ENCODE data around the gene MYH10.
"Not testable (repeated sequence)": the region's sequence is repeated elsewhere in the genome, so short reads cannot be mapped to it uniquely, and the experiment has no call there.

MYH10 gene

DNA sequence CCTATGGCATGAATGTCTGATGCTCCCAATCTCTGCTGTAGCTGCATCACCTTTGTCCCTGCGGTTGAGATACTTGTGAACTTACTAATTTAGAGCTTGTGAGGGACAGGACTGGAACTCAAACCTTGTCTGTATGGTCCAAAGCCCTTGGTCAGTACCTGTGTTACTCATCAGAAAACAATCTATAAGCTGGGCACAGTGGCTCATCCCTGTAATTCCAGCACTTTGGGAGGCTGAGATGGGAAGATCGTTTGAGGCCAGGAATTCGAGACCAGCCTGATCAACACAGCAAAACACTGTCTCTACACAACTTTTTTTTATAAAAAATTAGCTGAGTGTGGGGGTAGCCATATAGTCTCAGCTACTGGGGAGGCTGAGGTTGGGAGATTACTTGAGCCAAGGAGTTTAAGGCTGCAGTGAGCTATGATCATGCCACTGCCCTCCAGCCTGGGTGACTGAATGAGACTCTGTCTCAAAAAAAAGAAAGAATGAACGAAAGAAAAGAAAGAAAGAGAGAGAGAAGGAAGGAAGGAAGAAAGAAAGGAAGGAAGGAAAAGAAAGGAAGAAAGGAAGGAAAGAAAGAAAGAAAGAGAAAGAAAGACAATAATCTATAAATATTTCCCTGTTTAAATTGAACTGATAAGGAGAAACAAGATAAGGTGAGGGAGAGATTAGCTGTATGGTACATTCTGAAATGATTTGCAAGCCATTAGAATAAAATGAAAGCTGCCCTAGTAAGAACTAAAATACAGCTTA lies 31.7 kb upstream of the MYH10 start:
- TF ChIP-seq, protein P1, sequence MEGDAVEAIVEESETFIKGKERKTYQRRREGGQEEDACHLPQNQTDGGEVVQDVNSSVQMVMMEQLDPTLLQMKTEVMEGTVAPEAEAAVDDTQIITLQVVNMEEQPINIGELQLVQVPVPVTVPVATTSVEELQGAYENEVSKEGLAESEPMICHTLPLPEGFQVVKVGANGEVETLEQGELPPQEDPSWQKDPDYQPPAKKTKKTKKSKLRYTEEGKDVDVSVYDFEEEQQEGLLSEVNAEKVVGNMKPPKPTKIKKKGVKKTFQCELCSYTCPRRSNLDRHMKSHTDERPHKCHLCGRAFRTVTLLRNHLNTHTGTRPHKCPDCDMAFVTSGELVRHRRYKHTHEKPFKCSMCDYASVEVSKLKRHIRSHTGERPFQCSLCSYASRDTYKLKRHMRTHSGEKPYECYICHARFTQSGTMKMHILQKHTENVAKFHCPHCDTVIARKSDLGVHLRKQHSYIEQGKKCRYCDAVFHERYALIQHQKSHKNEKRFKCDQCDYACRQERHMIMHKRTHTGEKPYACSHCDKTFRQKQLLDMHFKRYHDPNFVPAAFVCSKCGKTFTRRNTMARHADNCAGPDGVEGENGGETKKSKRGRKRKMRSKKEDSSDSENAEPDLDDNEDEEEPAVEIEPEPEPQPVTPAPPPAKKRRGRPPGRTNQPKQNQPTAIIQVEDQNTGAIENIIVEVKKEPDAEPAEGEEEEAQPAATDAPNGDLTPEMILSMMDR (IDR thresholded peaks at IDR 0.05; ENCODE audit: extremely low read depth, insufficient read depth, missing control alignments): no peak
- no peak for DNase-seq (ENCODE audit: low spot score)
- in situ Hi-C loops (cut with MboI; ENCODE audit: low pct_unique_long_range_greater_than_20kb, low sequenced_read_pairs, unreplicated experiment): no loop called here

DNA sequence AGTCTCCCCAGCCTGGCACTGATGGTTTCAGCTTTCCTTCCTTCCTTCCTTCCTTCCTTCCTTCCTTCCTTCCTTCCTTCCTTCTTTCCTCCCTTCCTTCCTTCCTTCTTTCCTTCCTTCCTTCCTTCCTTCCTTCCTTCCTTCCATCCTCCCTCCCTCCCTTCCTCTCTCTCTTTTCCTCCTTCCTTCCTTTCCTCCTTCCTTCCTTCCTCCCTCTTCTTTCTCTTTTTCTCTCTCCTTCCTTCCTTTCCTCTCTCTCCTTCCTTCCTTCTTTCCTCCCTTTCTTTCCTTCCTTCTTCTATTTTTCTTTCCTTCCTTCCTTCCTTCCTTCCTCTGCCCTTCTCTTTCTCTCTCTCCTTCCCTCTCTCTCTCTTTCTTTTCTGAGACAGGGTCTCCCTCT lies 30.2 kb upstream of the MYH10 start:
- in situ Hi-C loops (cut with MboI; ENCODE audit: low pct_unique_long_range_greater_than_20kb, low sequenced_read_pairs, unreplicated experiment); DNase-seq (ENCODE audit: low spot score): not testable (repeated sequence)

DNA sequence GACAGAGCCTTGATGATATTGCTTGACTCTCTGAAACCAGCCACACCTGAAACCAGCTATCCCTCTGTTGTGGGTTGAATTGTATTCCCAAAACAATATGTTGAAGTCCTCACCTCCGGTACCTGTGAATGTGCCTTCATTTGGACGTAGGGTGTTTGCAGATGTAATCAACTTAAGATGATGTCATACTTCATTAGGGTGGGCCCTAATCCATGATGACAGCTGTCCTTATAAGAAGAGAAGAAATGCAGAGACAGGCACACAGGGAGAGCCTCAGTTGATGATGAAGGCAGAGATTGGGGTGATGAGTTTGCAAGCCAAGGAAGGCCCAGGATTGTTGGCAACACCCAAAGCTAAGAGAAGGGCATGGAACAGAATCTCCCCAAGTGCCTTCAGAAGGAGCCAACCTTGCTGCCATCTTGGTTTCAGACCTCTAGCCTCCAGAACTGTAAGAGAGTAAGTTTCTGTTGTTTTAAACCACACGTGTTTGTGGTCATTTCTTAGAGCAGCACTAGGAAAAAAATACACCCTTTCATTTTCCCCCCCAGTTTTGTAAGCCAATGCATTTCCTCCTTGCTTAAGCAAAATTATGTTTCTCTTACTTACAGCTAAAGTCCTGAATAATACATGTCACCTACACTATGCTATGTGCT lies 29.4 kb upstream of the MYH10 start:
- in situ Hi-C loops (cut with MboI; ENCODE audit: low pct_unique_long_range_greater_than_20kb, low sequenced_read_pairs, unreplicated experiment): no loop called here
- no peak for DNase-seq (ENCODE audit: low spot score)

DNA sequence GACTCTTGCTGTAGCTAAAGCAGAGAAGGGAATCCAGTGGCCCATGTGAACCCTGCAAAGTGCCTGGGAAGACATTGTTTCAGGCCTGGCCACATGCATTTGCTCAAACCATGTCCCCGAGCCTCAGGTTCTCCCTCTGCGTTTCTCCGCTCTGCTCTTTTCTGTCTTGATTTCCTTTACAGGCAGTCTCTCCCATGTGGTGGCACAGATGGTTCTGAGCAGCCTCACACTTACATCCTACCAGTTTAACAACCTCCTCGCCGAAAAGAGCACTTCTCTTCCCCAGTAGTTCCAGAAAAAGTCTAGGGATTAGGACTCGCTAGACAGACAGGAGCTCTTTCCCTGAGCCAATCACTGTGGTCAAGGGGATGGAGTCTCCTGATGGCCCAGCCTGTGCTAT lies 28.3 kb upstream of the MYH10 start:
- in situ Hi-C loops (cut with MboI; ENCODE audit: low pct_unique_long_range_greater_than_20kb, low sequenced_read_pairs, unreplicated experiment): no loop called here
- TF ChIP-seq, protein P1 (IDR thresholded peaks at IDR 0.05; ENCODE audit: extremely low read depth, insufficient read depth, missing control alignments): no peak
- DNase-seq (ENCODE audit: low spot score): no peak

More for the DNA sequence above, 29.4 kb upstream of the MYH10 start:
- TF ChIP-seq, protein P1 (IDR thresholded peaks at IDR 0.05; ENCODE audit: extremely low read depth, insufficient read depth, missing control alignments): no peak

DNA sequence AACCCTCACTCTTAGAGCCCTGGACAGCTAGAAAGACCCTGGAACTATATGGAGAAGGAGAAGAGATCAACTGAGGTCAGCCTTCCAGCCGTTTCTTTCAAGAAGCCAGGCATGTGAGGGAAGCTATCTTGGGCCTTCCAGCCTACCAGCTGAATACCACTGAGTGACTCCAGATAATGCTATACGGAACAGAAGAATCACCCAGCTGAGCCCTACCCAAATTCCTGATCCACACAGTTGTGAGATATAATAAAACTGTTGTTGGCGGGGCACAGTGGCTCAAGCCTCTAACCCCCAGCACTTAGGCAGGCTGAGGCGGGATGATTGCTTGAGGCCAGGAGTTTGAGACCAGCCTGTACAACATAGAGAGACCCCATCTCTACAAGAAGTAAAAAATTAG lies 26.2 kb upstream of the MYH10 start:
- in situ Hi-C loops (cut with MboI; ENCODE audit: low pct_unique_long_range_greater_than_20kb, low sequenced_read_pairs, unreplicated experiment): no loop called here
- TF ChIP-seq, protein P1 (IDR thresholded peaks at IDR 0.05; ENCODE audit: extremely low read depth, insufficient read depth, missing control alignments): no peak
- DNase-seq (ENCODE audit: low spot score): no peak

DNA sequence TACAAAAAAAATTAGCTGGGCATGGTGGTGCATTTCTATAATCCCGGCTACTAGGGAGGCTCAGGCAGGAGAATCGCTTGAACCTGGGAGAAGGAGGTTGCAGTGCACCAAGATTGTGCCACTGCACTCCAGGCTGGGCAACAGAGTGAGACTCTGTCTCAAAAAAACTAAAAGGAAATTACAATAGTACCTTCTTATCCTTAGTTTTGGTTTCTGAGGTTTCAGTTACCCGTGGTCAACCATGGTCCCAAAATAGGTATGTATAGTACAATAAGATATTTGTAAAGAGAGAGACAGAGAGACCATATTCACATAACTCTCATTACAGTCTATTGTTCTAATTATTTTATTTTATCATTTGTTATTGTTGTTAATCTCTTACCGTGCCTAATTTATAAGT lies 24.3 kb upstream of the MYH10 start:
- in situ Hi-C loops (cut with MboI; ENCODE audit: low pct_unique_long_range_greater_than_20kb, low sequenced_read_pairs, unreplicated experiment): no loop called here
- TF ChIP-seq, protein P1 (IDR thresholded peaks at IDR 0.05; ENCODE audit: extremely low read depth, insufficient read depth, missing control alignments): no peak
- DNase-seq (ENCODE audit: low spot score): no peak

DNA sequence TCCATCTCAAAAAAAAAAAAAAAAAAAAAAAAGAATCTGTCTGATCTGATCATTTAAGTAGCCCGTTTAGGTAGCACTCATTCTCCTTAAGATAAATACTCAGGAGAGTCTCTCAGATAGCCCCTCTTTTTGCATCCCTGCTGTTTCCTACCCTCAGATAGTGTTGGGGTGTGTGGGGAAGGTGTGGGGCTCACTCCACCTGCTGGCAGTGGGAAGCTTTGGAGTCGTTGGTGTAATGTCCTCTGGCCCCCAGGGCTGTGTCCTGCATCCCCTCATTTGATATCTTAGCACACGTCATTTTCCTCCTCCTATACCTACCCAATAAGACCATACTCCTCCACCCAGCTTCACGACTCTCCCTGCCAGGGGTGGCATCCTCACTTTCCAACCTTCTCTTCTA lies 20.5 kb upstream of the MYH10 start:
- in situ Hi-C loops (cut with MboI; ENCODE audit: low pct_unique_long_range_greater_than_20kb, low sequenced_read_pairs, unreplicated experiment): no loop called here
- TF ChIP-seq, protein P1 (IDR thresholded peaks at IDR 0.05; ENCODE audit: extremely low read depth, insufficient read depth, missing control alignments): peak; percentile 29

More for the DNA sequence above, 20.5 kb upstream of the MYH10 start:
- DNase-seq (ENCODE audit: low spot score): no peak

Data from GM13977 (cell line).